GM18502 (cell line): Measurements from ENCODE around the gene SLC6A3.

Source experiments
- ATAC-seq: cut with Tn5 transposase; IDR thresholded peaks from one replicate; pipeline ENCODE4 v1.9.1; 2021; ENCODE audit warnings: mild to moderate bottlenecking; ENCODE audit not compliant: unreplicated experiment, poor library complexity

SLC6A3 gene

DNA sequence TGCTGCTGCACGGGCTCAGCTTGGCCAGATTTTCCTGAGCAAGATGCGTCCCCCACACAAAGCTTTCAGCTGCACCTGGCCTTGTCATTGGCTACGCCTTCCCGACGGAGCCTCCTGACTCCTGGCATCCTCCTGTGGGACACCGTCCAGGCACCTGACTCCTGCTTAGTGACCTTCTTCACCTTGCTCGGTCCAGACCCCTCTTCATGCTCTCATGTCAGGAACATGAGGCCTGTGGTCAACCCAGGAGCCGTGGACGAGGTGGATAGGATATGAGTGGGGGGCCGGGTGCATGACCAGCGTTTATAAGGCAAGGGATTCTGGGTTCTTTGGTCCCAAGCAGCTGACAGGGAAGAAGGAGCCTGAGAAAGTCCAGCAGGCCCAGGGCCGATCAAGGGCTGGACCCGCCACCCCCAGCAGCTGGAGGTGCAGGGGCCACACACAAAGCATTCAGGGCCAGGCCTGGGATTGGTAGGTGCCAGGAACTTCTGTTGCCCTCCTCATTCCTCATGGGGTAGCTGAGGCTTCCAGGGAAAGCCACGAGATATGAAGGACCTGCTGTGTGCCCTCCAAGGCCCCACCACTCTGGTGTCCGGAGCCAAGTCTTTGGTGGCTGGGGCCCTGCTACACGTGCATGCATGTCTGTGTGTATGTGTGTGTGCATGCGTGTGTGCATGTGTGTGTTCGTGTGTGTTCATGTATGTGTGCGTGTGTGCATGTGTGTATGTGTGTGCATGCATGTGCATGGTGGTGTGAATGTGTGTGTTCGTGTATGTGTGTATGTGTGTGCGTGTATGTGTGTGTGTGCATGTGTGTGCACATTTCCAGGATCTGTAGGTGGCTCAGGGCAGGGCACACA, 34.9 kb downstream of the SLC6A3 start:
- ATAC-seq = no peak

DNA sequence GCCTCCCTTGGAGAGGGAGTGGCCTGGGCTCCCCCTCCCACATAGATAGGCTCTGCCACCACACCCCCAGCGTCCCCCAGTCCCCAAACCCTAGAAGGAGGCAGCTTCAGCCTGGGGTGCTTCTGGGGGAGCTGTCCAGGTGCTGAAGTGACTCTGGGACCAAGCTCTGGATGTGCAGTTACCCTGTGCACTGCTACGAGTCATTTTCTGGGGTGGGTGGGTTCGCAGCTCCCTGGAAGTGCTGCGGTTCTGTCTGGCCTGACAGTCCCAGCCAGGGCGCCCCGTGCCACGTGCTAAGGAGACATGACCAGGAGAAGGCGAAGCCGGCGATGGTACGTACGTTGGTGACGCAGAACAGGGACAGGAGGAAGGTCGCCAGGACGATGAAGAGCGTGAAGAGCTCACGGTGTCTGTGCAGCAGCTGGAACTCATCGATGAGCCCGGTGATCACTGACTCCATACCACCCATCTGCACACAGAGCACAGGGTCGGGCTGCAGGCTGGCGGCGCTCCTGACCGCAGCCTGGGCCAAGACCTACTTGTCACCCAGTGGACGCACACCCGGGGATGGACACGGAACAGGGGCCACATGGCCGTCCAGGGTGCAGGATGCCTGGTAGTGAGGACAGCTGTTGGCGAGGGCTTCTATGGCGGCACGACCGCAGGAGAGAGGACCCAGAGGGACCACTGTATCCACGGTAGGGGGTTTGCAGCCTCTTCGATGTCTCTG, 35.7 kb downstream of the SLC6A3 start:
- ATAC-seq = no peak

DNA sequence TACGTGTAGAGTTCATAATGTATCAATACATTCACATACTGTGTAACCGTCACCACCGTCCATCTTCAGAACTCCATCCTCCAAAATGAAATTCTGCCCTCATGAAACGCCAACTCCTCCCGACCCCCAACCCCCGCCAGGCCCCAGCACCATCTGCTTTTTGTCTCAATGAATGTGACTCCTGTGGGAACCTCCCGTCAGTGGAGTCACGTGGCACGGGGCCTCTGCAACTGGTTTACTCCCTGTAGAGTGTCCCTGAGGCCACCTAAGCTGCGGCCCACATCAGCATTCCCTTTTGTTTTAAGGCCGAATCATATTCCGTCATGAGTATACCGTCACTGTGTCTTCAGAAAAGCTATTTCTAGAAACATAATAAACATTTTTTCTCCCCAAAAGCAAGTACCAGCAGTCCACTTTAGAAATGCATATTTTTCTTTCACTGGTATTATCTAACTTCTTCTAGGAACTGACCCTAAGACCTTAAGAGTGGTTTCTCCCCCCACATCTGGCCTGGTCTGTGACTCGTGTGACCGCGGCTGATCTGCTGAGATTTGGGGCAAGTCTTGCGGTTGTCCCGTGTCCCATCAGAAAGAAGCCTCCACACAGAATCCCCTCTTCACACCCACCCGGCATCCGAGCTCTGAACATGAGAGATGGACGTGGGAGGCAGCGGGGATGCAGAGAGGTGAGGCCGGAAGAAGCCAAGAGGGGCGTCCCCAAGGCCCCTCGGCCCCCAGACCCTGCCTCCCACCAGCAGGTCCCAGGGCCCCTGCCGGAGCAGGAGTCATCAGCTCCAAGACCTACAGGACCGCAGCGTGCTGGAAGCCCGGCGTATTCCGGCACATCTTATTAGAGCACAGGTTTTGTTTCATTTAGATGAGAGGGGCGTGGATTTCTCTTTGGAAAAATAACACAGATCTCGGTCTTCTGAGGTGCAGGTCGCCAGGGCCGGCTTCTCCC, 38.3 kb downstream of the SLC6A3 start:
- ATAC-seq = no peak

DNA sequence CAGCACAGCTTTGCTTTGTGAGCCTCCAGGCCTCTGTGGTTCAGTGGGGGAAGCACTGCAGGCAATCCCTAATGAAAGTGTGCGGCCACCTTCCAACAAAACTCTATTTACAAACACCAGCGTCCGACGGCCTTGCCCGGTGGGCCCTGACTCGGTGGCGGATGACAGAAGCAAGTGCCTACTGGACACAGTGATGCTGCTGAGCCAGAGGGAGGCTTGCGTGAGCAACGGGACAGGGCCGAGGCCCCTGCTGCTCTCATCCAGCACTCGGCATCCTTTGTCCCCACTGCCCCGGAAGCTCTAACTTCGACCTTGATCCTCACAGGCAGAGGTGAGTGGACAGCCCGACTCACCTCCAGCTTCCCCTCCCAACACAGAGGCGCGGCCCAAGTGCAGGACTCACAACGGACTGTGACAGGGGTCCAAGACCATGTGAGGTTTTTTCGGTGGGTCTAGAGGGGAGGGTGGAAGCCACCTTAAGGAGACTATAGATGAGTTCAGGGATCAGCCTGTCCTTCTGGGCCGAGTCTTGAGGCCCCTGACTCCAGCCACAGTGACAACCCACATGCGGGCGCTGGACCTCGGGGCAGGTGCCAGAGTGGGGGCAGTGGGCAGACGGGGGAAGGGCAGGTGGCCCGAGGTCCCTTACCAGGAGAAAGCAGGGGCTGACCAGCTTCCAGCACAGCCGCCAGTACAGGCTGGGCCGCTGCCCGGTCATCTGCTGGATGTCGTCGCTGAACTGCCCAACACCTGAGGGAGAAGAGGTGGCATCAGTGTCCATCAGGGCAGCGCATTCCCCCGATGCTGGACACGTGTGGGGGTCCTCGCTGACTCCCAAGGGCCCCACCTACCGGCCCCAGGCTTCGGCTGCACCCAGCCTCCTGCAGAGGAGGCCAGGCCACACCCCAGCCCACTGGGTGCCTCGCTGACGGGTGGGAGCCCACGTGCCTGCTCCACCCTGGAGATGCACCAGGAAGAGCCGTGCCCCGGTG, 39.4 kb downstream of the SLC6A3 start:
- ATAC-seq = no peak

DNA sequence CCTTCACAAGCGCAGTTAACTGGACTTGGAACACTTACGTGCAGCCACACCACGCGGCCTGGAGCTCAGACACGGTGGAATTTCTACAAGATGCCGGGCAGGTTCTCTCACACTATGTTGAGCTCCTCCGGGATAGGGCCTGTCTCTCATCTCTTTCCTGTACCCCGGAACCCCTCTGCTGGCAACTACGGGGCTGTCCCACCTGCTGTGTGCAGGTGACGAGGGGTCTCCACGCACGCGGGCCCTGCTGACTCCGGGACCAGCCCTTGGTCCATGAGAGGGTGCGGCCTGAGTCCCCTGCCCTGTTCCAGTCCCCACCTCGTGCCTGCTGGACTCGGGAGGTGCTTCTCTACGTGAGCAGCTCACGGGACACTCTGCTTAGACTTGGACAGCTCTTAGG, 40.1 kb downstream of the SLC6A3 start:
- no peak for ATAC-seq

DNA sequence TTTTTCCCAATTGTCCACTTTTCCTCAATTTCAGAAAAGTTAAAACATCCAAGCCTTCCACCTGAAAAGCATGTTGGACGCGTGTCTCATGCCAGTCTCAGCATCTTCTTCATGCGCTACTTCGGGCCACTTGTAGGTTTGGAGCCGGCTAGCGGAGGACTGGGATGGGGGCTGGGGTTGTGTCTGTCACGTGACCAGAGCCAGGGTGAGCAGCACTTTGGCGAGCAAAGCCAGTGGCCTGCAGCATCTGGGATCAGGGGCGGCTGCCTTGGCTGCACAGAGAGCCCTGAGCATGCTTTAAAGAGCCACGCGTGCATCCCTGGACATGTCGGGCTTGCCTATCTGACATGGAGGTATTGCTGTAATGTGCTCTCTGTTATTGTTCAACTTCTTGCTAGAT, 41.2 kb downstream of the SLC6A3 start:
- ATAC-seq = no peak

DNA sequence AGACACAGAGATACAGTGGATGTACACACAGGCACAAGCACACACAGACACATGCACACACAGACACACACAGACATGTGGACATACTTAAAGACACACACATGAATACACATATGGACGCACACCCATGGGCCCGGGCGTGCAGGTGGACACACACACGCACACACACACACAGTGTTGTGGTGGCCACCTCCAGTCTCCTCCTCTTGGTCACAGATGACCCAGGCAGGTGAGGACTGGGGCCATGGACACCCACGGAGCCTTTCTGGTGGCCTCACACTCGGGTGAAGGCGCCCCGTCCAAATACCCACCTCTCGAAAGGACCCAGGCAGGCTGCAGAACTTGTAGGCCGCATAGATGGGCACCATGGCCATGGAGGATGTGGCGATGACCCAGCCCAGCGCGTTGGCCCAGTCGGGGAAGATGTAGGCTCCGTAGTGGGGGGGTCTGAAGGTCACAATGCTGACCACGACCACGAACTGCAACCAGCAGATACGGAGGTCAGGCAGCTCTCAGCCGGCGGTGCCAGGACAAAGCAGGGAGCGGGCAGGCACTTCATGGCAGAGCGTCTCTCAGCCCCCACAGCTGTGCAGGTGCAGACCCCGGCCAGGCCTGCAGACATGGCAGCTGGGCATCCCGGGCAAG, 42.5 kb downstream of the SLC6A3 start:
- ATAC-seq = no peak

DNA sequence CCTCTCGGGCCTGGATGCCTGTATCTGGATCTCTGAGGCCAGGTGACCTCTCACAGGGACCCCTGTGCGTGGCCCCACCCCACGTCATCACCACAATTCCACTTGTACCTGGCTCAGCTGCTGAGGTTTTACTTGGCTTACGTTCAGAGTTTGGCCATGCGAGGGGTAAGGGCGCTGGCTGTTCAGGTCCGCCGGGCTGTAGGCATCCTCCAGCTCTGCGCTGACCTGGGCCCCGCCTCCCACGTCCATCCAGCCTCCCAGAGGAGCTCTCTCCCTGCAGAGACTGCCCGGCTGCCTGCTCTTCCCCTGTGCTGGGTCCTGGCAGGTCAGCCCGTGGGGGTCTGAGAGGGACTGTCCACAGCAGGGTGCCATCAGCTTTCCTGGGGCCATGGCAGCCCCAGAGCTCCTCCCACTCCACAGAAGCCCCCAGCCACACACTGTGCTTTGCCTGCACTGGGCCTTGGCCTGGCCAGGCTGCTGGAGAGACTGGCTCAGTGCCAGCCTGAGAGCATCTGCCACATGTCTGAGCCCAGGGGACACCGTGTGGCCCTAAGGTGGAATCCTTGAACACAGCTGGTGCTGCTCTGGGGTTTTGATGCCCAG, 43.6 kb downstream of the SLC6A3 start:
- ATAC-seq = no peak

DNA sequence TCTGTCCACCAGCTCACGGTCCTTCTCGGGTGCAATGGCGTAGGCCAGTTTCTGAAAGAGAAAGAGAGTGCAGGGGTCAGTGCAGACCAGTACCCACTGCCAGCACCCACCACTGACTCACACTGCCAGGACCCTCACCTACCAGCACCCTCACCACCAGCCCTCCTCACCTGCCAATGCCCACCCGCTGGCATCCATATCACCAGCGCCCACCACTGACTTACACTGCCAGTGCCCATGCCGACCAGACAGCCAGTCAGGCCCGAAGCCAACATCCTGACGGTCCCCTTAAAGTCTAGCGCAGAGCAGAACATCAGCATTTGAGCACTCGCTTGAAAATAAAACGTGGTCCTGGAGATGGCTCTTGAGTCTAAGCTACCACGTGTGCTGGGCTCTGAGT, 44.3 kb downstream of the SLC6A3 start:
- no peak for ATAC-seq

DNA sequence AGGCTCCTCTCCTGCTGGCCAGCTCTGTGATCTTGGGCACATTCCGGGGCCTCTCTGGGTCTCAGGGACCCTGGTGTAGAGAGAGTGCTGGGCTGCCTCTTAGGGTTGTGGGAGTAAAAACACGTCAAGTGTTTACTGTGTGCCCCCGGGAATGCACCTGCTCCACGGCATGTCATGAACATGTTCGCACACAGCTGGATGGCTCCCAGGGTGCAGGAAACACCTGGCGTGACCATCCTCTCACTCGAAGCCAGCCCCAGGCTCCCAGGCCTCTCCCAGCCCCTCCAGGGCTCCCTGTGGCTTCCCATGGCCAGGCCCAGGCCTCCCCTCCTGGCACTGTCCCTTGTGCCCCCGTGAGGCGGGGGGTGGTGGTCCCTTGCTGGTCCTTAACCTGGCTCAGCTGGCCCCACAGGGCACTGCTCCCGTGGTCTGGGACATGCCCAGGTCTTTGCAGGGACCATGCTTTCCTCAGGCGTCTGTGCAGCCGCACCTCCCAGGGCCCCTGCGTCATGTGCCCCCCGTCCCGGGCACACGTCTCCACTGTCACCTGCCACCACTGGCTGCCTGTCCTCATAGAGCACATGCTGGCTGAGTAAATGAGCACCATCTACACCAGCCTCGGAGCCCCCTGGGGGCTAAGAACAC, 44.9 kb downstream of the SLC6A3 start:
- ATAC-seq = no peak

DNA sequence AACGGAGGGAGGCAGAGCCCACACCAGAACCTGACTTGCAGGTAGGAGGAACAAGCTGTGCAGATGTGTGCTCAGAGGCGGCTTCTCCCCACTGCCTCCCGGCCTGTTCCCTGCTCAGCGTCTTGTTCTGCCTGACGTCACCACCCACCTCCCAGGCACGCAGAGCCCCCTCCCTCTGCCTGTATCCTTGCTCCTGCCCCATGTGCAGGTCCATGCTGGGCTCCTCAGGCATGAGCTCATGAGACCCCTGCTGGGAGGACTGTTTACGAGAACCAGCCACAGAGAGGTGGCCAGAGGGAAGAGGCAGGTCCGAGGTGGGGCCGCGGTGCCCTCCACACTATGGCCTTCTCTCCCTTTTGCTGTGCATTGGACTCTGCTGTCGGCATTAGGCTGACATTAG, 45.5 kb downstream of the SLC6A3 start:
- ATAC-seq = no peak

DNA sequence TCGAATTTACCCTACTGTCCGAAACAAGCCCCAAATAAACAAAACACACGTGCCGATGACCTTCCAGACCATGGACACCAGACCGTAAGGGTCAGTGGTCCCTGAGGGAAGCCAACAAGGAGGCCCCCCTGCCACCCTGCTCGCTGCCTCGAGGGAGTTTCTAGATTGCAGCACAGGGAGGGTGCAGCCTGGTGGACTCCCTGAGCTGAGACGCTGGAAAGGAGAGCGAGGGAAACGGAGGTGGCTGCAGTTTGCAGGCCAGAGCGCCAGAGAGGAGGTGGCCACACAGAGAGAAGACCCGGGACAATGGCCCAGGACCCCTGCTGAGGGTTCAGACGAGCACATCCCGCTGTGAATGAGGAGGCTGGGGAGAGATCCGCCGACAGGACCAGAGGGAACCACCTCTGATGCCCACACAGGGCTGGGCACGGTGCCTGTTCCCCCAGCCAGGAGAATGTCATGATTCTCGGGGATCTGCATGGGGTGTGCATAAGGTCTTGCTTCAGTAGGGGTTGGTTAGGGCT, 48.9 kb downstream of the SLC6A3 start:
- no peak for ATAC-seq

DNA sequence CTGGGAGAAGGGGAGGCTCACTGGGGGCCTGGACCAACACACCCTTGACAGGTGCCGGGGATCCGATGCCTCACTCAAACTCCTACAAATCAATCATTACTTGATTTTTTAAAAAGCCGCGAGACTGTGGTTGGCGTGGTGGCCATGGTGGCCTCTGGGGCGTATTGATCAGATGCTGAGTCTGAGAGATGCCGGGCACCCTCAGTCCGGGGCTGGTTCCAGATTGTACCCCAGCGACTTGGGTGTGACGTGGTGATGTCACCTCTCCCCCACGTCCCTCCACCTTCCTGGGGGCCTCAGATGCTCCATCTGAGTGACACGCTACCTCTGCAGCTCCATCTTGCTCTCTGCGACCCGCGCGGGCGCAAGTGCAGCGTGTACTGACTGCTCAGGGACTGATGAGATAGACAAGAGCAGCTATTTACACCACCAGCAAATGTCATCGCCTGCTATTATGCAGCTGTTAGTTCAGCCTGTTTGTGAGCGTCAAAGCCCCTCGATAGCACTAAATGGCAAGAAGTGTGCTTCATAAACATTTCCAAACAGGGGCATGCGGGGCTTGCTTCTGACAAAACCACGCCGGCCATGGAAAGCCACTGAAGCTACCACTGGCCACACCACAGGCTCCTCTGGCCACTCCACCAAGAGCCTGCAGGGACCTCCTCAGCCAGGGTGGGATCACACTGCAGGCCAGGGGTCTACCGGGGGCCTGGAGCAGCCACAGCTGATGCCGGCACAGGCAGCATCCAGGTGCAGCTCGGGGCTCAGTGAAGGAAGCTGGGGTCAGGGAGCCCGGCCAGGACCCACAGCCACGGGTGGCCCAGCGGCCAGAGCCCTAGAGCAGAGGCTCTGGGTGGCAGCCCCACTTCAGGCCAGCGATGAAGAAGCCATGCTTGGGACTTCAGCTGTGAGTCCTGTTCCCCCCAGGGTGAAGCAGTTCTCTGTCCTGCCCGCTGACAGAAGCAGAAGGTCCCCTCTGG, 50.1 kb downstream of the SLC6A3 start:
- no peak for ATAC-seq

DNA sequence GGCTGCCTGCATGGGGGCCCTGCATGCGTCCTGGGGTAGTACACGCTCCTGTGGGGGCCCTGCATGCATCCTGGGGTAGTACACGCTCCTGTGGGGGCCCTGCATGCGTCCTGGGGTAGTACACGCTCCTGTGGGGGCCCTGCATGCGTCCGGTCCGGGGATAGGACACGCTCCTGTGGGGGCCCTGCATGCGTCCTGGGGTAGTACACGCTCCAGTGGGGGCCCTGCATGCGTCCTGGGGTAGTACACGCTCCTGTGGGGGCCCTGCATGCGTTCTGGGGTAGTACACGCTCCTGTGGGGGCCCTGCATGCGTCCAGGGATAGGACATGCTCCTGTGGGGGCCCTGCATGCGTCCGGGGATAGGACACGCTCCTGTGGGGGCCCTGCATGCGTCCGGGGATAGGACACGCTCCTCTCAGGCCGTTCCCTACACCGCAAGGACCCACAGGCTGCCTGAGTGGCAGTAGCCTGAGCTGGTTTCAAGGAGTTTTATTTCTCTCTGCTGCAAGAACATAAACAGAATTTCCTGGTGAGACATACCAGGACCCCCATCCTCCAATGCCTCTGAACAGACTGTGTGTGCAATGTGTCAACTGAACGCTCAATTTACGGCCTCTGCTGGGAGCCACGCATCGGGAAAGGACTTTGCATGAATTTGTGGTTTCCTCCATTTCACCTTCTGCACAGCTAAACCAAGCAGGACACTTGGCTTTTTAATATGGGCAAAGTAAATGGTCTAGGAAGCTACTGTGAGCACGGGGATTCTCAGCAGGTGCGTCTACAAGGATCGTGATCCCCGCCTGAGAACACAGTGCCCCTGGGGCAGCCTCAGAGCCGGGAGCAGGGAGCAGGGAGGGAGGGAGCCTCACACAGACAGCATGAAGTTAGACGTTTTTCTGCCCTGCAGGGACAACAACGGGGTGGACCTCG, 51.4 kb downstream of the SLC6A3 start:
- ATAC-seq = no peak

DNA sequence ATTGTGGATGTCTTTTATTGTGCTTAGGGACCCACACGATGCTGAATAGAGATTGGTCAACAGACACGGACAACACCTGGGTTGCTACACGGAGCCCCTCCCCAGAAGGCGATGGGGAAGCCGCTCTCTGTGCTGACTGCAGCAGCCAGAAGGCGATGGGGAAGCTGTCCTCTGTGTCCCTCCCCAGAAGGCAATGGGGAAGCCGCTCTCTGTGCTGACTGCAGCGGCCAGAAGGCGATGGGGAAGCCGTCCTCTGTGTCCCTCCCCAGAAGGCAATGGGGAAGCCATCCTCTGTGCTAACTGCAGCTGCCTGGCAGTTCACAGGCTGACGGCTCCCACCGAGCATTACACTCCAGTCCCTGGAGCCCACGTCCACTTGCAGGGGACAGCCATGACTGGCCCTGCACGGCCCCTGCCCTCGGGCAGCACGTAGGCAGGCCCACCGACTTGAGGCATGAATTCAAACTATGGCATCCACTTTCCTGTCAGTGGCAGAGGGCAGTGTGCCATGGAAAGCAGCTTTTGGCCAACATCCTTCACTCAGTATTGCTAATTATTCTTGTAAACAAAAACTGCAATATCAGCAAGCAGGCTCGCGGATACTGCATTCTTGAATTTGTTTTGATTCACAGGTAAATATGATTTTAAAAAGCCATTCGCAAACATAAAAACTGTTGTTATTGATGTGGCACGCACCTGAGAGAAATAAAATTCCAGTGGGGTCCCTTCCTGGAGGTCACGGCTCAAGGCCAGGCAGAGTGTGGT, 52.3 kb downstream of the SLC6A3 start:
- no peak for ATAC-seq
